Renal cortex interstitium (tissue), 11 donors: ENCODE measurements around the gene TENT4B. TPM values are rescaled to one million over a fixed set of nuclear protein-coding genes. Genes with fewer than 3 reads are reported as not detected.

Source experiments
- DNase-seq, 11 donors: peaks; one replicate each; pipeline ENCODE4 v3.0.0-alpha.2; 2013; ENCODE audit warnings: low read depth in 9 of 11, low spot score in 4 of 11; ENCODE audit errors: extremely low read depth in 1 of 11
- polyA plus RNA-seq, 3 donors: library from polyadenylated mRNA; unstranded; fragments of 120-200 nt; gene quantifications; one replicate each; pipeline ENCODE4 v1.2.1, GENCODE V29; 2013; ENCODE audit not compliant: insufficient read length in 3 of 3

Gene TENT4B
- polyA plus RNA-seq, 3 donors = 14.4 to 17.1 (median 15.9) TPM

DNA sequence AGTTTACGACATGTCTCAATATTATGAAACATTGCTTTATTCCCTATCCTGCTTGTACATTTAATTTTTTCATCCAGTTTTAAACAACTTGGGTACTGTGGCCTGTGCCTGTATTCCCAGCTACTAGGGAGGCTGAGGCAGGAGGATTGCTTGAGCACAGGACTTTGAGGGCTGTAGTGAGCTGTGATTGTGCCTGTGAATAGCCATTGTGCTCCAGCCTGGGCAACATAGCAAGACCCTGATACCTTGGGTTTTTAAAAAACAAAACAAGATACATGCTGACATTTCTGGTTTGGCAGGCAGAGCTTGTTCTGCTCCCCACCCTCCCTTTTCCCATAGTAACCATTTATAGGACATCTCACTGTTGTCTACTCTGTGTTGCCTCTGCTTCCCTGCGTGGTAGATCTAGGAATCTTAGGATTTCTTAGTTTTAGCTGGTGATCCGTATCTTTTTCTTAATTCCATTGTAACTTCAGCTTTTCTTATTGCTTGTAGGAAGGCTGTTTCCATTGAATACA, 35.6 kb downstream of the TENT4B start:
- no peak for DNase-seq

- no peak for DNase-seq
Observed at GRCh38 chr16:50190292-50190691, 37.2 kb downstream of the TENT4B start.

GRCh38 chr16:50192386-50193050, 39.4 kb downstream of the TENT4B start:
- DNase-seq = no peak

DNA sequence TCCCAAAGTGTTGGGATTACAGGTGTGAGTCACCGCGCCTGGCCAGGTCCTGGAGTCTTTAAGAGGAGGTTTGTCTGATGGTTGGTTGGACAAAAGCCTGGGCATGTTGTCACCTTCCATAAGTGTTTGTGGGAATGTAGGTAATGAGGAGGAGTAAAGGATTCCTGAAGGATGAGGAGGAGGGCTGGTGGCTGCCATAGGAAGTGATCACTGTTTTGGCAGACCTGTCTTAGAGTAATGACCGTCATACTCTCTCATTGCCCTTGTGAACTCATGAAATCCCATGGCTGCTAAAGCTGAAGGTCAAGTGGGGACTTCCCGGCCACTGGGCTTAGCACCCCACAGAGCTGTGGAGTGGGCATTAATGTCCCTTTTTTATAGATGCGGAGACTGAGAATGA, 40.5 kb downstream of the TENT4B start:
- DNase-seq = no peak

GRCh38 chr16:50195276-50195675, 42.2 kb downstream of the TENT4B start:
- no peak for DNase-seq

DNA sequence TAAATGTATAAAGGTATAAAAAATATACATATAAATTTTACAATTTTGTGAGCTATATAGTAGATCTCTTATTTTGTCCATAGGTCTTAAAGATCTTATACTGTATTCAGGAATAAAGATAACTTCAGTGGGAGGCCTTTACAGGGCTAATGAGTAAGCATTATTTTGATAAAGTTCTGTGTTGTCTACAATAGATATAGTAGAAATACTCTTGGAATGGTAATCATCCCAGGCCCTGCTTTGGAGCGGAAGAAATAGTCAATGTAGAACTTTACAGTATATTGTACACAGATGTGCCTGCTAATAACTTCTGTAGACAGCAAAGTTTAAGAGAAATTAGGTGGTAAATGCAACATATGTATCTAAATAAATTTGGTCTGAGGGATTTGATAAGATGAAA, 42.6 kb downstream of the TENT4B start:
- DNase-seq = no peak

- DNase-seq = no peak
Observed at GRCh38 chr16:50197582-50197981, 44.5 kb downstream of the TENT4B start.

GRCh38 chr16:50198802-50199403, 45.8 kb downstream of the TENT4B start:
- DNase-seq = no peak

DNA sequence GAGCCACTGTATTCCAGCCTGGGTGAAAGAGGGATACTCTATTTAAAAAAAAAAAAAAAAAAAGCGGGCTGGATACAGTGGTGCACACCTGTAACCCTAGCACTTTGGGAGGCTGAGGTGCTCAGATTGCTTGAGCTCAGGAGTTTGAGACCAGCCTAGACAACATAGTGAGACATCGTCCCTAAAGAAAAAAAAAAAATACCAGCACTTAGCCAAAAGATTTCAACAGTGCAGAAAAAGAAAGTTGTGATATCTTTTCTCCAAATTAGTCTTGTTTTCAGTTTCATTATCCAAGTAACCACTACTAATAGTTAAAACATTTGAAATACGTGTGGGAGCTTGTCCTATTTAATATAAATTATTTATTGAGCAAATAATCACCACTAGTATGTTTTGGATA, 48.7 kb downstream of the TENT4B start:
- DNase-seq = no peak

- DNase-seq = peak in 6 of 11 donors; percentile 34 to 55 (median 41)
Observed at GRCh38 chr16:50202926-50203624, 50.0 kb downstream of the TENT4B start.

DNA sequence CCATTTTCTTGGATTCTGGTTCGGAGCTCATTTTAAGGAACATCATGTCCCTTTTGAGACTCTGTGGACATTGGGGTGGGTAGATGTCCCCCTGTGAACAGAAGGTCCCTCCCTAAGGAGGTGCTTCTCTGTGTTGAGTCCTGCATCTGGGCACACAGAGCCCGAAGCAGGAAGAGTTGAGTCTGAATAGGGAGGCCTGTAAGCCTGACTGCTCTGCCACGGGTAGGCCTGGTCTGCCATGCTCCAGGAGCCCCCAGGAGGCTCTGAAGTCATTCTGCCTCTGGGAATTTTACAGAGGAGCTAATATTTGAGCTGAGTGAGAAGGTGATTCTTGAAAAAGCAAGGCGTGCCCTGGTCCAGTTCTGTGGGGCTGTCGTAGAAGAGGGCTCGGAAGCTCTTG, 50.6 kb downstream of the TENT4B start:
- no peak for DNase-seq

DNA sequence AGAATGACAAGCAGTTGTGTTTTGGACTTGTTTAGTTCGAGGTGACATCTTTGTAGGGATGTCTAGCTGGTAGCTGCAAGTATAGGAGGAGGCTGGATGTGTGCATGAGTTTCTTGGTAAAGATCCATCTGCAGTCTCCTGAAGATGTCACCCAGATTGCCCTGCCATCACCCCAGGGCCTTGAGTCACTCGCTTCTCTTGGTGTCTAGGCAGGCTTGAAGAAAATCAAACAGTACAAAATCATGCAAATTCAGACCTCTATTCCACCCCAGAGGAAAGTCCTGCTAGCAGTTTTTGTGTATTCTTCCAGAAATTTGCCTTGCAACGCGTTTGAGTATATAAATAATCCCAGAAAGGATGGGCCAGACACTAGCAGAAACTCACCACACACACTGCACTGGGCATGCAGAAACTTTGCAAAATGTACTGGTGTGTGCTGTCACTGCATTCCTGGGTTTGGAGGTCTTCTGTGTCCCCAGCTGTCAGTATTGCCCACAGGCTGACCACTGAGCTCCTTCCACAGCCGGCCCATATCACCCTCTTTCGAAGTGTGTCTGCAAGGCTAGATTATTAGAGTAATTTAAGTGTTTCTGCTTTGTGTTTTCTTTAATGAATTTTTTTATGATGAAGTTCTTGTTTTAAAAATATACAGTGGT, 51.5 kb downstream of the TENT4B start:
- no peak for DNase-seq

GRCh38 chr16:50207652-50208051, 54.5 kb downstream of the TENT4B start:
- no peak for DNase-seq

DNA sequence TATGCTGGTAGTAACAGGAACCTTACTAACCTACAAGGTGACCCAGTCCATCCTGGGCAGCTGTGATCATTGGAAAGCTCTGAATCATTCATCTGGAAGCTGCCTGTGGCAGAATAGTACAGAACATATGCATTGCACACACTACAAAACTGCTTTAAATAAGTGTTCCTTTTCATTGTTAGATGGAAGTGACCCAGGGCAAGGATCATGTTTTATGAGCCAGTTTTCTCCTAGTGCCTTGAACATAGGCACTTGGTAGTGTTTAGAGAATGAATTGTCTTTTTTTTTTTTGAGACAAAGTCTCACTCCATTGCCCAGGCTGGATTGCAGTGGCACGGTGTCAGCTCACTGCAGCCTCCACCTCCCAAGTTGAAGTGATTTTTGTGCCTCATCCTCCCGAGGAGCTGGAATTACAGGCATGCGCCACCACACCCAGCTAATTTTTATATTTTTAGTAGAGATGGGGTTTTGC, 55.4 kb downstream of the TENT4B start:
- no peak for DNase-seq

DNA sequence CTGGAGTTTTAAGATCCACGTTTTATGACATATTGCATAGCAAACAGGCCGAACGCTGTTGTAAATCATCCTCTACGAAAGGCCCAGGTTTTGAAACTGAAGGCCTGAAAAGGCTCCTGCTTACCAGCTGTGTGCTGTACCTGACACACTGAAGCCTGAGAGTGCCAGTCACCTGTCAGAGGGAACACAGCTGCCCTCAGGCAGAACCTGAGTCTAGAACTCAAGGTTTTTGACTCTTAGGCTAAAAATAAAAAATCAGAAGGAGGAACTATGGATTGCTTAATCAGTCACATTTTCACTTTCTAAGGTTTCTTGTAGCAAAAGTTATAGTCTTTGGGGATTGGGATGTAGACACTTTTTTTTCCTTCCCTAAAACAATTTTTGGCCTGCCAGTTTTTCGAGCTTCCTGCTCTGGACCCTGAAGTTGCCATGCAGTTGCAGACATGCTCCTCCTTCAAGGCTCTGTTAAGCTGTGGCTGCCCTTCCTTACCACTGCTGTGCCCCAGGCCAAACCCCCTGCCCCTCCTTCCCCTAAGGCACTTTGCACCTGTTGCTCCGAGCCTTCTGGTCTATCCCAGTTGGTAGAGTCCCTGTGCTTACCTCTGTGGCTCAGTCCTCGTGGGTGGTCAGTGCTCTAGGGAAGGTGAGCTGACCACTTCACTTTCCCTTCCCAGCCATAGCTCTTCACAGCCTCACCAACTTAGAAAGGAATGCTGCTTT, 56.6 kb downstream of the TENT4B start:
- no peak for DNase-seq

DNA sequence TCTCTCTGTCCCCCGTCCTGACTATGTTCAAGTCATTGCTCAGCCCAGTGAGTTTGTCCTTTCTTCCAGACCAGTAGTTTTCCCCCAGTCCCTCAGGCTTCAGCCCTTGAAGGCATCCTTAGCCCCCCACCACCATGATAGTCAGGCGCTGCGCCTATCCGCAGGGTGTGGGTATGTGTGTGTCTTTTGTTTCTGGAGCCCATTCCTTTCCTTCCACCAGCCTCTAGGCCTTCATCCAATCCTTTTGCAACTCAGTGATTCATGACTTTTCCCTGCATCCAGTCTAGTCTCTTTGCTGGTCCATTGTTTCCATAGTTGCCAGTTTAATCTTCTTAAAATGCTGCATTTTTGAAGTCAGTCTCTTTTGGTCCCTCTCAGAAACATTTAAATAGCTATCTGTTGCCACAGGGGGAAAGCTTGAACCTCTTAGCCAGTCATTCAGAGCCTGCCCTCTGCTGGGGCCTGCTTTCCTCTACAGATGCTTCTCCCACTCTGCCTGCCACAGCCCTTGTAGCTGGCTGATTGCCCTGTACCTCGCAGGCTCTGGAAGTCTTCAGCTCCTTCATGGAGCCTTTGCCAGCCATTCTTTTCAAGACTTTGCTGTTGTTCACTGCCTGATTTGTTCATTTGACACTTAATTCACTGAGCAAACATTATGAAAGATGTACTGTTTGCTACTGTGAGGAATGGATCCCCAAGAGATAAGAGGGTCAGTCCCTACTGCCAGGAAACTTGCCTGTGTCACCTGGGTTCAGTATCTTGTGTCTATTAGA, 57.3 kb downstream of the TENT4B start:
- DNase-seq = peak in 9 of 11 donors; percentile 51 to 73 (median 61)

DNA sequence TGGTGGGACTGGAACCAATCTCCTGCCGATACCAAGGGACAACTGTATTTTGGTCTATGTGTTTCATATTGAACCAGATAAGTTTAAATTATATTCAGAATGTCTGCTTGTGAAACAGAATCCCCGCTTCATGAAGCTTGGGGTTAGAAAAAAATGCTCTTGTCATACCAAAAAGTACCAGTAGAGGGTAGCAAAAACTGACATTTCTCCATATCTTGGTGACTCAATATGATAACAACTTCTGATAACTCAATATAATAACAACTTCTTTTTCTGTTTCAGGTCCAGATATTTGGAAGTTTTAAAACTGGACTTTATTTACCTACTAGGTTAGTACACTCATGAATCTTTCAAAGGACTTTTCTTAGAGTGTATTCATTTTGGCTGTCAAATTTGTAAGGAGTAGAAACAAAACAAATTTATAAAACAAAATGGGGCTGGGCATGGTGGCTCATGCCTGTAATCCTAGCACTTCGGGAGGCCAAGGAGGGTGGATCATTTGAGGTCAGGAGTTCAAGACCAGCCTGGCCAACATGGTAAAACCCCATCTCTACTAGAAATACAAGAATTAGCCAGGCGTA, 60.9 kb downstream of the TENT4B start:
- DNase-seq = peak in 6 of 11 donors; percentile 31 to 60 (median 42)

GRCh38 chr16:50215680-50216079, 62.6 kb downstream of the TENT4B start:
- no peak for DNase-seq
